Stimulated activated CD8-positive, alpha-beta memory T cell treated with anti-CD3 and anti-CD28 coated beads, Interleukin-12 subunit alpha, Interleukin-12 subunit beta, amount 100 ng/mL, for 24 hours (primary cell): Measurements from ENCODE around the gene RAI1.

ENCODE experiments used
- DNase-seq: peaks from one replicate; pipeline ENCODE4 v3.0.0-alpha.2; 2020; ENCODE audit errors: extremely low read depth

Gene RAI1

DNA sequence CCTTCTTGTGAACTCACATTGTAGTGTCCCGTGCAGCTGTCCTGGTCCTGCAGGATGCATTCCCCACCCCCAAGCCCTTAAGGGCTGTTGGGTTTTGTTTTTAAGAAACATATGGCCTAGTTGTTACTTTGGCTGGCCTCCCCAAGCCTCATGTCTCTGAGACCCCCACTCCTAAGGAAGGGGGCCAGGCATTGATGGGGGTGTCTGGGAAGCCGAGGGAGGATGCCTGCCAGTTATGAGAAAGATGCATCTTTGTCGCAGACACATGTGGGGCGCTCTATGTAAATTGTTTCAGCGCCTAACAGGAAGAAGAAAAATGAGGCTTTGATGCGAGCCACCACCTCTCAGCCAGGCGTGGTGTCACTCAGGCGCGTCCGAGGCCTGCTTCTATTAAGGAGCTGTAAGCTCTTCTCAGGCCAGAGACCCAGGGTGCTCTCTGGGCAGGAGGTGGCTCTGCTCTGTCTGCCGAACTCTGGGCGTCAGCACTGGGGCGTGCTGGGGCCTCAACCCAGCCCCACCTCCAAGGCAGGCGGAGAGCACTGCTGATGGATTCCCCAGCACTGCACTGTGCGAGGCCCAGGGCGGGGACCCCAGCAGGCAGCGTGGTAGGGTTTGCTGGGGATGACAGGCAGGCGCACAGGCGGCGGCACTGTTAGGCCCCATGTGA, 85.0 kb downstream of the RAI1 start:
- no peak for DNase-seq

DNA sequence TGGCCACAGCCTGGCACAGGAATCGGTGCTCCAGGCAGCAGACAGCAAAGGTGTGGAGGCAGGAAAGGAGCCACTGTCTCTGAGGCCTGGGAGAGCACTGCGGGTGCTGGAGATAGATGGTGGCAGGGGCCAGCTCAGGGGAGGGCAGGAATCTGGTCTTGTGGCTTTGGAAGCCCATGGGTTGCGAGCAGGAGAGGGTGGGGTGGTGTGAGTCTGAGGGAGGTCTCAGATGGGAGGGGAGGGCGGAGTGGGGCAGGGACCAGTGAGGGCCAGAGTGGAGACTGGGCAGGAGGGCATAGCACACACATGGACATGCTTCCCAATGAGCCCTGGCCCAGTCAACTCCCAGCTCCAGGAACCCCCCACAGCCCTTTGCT, 85.5 kb downstream of the RAI1 start:
- no peak for DNase-seq

DNA sequence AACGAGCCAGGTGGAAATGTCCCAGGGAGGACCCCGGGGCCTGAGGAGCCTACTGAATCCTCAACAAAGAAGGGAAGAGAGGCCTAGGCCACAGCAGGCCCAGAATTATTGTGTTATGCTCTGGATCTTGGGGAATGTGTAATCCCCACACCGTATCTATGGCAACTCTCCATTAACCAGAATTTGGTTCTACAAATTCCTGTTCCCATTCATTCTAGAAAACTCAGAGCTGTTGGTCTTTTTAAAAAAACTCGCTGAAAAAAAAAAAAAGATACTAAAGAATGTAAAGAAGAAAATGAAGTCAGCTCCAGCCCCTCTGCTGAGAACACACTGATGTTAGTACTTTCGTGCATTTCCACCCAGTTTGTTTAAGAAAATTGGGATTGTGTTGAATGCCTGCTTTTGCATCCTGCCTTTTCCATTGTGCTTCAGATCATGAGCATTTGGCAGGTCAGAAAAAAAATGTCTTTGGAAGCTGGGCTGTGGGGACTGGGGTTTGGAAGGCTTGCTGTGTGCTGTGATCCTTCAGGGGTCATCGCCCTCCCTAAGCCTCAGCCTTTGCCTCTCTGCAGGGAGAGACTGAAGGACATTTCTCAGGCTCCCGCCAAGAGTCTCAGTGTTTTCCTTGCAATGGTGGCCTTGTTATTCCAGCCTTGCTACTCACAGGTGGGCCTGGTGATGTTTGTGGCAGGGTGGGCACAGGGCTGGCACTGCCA, 86.1 kb downstream of the RAI1 start:
- DNase-seq = no peak

DNA sequence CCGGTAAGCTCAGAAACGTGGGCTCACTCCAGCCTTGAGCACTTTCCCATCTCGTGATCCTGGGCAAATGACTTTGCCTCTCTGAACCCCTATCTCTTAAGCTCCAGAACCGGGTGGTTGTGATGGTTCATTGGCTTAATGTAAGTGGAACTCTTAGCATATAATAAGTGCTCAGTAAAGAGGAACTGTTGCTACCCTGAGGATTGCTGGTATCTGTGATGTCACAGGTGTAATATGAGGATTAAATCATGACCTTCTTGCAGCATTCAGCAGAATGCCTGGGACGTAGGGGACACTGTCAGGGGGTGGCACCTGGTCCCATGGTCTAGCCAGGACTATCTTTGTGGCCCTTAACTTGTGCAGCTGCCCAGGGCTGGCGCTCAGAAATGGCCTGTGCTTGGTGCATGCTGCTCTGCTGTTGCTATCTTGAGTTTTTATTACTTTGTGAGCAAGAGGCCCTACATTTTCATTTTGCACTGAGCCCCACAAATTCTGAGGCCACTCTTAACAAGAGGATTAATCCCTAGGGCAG, 86.7 kb downstream of the RAI1 start:
- DNase-seq = no peak

DNA sequence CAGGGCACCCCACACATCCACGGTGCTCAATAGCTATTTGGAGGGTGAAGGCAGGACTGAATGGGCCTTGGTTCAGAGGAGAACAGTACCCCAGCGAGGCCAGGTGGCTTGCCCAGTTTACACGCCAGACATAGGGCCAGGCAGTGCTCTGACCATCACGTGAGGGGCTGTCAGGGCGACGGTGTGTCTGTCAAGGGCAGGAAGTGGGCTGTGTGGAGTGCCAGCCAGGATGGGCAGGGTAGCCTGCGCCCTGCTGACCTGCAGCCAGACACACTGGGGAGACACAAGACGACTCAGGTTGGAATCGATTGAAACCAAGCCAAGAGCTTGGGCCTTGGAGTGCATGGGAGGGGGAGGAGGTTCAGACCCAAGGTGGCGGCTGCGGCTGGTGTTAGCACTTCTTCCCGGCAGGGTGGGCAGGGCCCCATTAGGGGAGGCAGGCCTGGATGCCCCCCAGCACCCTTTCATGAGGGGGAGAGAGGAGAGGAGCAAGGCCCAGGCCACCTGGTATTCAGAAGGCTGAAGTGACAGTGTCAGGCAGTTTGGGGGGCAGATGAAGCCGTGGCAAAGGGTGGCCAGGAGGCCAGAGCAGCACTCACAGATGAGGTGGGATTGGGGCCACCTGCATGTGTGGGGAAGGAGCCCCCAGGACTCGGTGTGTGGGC, 87.3 kb downstream of the RAI1 start:
- no peak for DNase-seq

DNA sequence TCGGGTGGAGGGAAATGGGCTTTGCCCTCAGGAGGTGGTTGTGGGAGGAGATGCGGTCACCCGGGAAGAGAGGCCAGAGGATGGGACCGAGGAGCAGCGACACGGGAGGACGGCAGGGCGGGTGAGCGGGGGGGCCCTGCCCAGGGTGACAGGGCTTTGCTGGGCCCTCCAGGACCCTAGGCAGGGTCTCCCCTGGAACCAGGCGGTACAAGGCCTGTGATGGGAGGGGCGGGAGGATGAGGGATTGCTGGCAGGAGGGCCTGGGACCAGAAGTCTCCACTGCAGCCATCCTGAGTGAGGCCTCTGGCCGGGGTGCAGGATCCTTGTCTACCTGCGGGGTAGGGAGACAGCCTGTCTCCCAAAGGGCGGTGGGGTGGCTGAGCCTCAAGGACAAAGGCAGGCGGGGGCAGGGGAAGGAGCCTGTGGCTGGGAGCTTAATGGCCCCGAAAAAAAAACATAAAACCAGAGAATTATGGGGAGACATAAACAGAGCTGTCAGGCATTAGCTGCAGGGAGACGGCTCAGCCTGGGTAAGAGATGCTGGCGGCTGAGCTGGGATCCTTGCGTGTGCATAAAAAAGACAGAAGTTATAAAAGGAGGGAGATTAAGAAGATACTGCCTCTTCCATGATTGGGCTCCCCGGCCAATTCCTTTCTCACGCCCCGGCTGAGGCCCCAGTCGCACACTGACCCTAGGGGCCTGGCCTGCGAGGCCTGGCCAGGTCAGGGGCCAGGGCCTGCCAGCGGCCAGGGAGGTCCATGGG, 88.8 kb downstream of the RAI1 start:
- no peak for DNase-seq

DNA sequence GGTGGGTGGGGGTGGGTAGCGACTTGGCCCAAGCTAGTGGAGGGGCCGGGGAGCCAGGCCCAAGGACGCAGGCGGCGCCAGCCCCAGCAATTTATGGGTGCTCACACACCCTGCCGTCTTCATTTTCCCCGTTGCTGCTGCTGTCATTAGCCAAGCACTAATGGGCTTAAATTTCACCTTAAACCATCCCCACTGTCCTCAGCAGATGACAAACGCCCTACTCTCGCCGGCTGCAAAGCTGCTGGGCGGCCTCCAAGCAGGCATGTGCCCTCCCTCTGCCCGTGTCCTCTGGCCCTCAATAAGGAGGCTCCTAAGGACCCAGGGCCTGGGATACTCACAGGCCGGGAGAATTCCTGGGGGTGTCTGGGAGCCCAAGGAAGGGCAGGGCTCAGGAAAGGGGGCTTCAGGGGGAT, 89.4 kb downstream of the RAI1 start:
- DNase-seq = no peak

DNA sequence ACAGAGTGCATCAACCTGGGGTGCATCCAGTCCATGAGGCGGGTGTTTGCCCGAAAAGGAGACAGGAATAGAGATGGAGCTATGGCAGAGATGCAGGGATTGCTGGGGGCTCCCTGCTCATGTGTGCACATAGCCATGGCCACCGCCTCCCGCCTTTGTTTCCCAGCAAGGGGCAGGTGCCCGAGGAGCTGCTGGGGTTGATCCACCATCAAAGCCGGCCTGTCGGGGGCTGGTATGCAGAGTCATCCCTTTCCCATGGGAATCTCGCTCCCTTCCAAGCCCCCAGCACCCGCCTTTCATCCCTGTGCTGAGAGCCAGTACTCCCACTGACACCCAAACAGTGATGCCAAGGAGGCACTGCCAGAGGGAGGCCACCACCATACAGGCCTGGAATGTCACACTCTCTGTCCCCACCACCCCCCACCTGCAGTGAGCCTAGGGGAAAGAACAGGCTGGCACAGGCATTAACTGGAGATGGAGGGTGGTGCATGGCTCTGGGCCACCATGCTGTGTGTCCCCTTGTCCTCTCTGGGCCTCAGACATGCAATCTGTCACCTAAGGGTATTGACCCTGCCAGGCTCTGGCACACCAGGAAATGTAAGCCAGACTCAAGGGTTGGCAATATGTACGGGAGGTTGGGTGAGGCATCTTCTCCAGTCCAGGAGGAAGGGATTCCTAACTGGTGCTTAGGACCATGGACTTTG, 90.4 kb downstream of the RAI1 start:
- DNase-seq = no peak

DNA sequence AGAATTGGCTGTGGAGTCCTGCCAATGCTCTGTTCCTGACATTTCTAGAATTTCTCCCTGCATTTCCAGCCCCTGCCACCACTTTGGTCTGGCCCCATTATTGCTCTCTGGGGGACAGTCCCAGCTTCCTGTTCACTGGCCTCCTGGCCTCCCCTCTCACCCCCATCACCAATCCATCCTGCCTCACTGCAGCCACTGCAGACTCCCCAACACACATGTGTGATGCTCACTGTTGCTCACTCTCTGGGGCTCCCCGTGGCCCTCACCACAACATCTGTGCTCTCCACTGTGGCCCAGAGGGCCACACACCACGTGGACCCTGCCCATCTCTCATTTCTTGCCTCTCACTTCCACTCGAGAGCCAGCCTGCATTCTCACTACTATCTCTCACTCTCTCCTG, 91.0 kb downstream of the RAI1 start:
- DNase-seq = no peak

DNA sequence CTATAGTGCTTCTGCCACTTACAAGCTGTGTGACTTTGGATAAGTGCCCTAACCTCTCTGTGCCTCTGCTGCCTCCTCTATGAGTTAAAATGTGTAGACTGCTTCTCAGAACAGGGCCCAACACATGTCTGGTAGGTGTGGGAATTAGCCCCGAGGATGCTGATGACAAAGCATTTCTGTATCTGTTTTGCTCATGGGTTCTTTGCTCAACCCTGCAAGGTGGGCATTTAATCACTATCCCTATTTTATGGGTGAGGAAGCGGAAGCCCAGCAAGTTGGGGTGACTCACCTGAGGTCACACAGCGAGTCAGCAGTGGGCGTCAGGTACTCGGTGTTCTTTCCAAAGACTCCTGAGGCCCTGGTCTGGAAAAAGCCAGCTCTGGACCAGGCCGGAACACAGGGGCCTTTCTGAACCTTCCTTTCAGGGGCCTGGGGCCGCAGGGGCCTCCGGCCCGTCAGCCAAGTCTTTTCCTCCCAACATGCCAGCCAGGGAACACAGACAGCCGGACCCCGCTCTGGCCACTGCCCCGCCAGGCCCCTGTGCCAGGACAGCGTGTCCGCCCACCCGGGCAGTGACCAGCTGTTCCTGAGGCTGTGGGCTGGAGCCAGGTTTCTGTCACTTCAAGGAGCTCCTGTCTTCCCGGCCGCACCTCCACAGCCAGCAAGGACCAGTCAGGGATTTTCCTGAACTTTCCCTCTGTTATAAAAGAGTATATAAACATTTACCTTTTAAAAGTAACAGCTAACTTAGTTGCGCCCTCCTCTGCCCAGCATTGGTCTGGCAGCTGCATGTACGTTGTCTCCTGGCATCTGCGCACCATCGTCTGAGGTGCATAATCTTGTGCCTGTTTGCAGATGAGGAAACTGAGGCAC, 93.0 kb downstream of the RAI1 start:
- no peak for DNase-seq

DNA sequence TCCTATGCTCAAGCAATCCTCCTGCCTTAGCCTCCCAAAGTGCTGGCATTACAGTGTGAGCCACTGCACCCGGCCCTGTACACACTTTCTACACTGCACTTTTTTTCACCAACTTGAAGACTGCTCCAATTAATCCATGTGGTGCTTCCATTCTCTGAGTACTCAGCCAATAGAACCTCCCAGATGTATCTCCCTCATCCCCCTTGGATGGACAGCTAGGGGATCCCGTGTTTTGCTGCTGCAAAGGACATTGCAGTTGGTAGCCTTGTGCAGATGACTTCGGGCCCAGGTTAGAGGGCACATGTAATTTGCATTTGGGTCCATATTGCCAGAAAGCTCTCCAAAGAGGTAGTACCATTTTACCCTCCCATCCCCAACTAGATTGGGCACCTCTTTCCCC, 95.6 kb downstream of the RAI1 start:
- DNase-seq = no peak

DNA sequence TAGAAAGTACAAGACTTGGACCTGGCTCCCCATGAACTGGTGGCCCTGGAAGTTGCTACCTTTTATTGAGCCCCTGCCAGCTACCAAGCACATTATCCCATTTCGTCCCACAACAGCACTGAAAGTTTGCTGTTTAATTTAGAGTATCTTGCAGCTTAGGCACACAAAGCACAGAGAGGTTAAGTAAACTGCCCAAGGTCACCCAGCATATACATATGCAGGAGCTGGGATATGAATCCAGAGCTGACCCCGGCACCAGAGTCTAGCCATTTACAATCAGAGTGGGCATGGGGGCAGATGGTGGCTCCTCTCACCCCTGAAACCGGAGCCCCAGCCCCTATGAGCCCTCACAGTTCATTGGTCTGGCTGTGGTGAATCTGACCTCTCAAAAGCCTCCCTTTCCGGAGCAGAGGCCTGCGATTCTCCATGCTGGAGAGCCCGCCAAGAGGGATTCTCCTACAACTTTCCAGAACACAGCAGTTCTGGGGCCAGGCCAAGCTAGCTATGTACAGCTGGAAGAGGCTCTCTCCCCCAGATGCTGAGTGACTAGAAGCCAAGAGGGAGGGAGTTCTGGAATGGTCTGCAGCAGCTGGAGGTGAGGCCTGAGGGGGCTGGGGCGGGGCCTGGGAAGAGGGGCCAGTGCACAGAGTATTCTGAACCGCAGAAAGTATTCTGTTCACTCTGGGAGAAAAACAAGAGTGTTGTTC, 97.2 kb downstream of the RAI1 start:
- DNase-seq = no peak

DNA sequence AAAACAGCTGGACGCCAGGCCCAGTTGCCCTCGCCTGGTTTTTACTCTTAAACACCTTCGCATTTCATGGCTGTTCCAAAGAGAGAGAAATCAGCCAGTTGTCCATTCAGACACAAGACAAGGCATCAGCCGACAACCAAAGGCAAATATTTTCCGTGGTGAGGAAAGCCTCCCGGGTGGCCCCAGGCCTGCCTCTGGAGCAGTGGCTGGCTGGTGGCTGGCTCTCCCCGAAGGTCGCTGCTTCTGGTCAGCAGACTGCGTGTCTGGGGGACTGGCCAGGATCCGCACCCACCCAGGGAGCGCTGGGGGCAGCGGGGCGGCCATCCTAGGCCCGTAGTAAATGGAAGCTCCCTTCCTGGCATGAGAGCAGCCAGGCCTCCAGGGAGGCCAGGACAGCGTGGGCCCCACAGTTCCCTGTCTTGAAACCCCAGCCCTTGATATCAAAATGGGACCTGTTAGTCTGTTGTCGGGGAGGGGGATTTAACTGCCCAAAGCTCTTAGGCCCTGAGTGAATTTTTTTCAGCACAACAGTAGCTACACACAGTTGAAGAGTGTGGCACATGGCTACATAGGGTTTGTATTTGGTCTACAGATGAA, 97.9 kb downstream of the RAI1 start:
- DNase-seq = no peak

DNA sequence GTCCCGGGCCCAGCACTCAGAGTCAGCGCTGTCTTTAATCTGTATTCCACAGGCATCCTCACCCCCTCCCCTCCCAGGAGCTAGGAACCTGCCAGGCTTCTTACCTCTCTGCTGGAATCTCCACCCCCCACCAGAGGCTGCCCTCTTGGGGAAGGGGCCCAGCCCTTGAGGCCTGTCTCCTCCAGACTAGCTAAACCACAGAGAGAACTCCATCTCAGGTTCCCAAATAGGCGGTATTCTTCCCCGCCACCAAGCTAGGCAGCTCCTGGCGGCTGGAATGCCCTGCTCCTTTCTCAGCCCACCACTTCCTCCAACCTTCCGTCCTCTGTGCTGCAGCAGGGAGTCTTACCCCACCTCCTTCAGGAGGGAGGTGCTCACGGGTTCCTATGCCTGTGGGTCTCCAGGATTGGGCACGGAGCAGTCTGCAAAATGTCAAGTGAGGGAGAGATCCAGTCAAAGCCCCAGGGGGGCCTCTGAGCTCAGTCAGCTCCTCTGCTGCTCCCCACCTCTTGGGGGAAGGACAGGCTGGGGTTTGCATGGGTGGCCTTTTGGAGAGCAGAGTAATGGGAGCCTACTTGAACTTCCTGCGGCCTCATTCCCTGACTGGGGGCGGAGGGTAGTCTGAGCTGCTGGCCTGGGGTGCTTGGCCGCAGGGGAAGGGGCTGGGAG, 99.8 kb downstream of the RAI1 start:
- DNase-seq = no peak

DNA sequence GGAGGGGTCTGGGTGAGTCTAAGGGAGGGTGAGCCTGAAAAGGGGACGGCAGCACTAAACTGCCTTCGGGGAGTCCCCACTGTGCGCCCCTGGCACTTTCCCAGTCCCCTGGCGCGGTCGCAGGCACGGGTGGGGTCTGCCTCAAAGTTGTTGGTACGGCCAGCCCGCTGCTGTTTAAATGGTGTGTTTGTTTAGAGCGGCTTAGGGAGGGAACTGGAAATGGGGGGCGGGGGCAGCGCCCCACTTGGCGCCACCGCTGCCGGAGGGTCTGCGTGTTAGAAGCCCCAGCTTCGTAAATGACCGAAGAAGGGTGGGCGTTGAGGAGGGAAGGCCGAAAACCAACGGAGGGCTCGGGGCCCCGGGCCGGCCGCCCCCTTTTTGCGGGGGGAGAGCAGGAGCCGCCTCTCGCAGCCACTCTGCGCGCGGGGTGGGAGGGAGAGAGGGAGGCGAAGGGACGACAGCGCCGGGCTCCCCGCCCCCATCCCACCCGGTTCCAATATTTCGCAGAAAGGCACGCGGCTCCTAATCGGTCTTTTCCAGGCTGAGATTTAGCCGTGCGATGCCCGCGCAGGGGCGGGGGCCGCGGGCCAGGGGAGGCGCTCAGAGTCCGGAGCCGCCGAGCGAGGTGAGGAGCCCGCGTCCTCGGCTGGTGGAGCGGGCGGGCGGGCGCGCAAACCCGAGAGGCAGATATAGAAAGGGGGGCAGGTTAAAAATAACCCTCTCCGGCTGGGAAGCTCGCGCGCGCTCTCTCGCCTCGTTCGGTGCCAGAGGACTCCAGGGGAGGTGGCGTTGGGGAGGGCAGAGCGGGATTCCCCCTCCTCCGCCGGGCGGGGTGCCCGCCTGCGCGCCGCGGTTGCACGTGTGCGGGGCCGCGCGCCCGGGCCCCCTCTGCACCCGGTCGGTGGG, 100.6 kb downstream of the RAI1 start:
- no peak for DNase-seq

DNA sequence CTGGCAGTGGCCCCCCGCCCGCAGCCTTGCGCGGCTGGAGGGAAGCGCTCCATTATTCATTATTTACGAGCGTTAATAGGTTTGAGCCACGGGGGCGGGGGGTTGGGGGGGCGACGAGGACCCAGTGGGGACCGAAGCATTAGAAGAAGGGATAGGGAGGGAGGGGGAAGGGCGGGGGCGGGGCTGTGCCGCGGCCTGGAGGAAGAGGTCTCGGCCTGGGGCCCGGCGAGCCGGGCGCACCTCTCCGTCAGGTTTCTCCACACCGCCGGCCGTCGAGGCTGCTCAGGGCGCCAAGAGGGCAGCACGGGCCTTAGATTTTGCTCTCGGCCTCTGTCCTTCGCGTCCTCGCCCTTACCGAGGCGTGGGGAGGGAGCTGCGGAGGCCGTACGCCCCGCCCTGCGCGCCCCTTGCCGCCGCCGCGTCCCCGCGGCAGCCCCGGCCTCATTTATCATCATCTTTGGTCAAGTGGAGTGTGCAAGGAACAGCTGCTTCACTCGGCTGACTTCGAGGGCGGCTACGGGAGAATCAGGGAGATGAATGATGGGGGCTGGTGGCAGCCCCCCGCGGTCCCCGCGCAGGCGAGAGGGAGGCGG, 101.4 kb downstream of the RAI1 start:
- no peak for DNase-seq

DNA sequence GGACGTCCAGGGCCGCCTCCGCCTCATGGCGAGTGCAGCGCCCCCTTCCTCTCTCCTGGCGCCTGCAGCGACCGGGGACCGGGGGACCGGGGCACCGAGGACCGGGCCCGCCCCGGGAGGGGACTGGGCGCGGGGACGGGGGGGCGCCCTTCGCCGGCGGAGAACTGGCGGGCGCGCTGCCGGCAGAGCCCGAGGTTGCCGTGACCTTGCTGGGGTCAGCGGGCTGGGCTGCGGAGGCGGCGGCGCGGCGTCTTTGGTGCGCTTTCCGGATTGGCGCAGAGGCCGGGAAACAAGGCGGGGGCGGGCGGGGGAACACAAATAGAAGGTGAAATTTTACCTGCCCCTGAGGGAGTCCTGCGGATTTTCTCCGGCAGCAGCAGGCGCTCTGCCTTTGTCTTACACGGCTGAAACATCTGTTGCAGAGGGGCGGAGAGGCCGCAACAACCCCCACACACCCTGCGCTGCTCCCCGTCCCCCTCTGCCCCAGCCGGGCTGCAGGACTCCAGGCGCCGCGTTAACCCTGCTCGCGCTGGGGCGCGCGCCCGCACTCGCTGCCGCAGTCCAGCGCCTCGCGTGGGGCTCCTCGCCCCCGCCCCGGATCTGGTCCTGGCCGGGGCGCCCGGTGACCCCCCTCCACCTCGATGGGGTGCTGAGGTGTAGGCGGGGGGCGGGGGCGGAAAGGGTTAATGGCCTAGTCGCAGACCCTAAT, 102.0 kb downstream of the RAI1 start:
- no peak for DNase-seq
